ENCODE measurements around the gene ACCS.
A peak's percentile ranks its signal among the peaks of the same experiment; 100 is the strongest.

- TF ChIP-seq CTCF (IDR thresholded peaks at IDR 0.05; ENCODE audit: low read depth, low read length, poor library complexity, severe bottlenecking) (peak; percentile 73), EZH2phosphoT487 (IDR thresholded peaks at IDR 0.05; ENCODE audit: borderline replicate concordance, low read length) (no peak)
Observed at GRCh38 chr11:44036811-44037657, 29.0 kb upstream of the ACCS start.
